ENCODE data around the gene NISCH.

The NISCH gene

DNA sequence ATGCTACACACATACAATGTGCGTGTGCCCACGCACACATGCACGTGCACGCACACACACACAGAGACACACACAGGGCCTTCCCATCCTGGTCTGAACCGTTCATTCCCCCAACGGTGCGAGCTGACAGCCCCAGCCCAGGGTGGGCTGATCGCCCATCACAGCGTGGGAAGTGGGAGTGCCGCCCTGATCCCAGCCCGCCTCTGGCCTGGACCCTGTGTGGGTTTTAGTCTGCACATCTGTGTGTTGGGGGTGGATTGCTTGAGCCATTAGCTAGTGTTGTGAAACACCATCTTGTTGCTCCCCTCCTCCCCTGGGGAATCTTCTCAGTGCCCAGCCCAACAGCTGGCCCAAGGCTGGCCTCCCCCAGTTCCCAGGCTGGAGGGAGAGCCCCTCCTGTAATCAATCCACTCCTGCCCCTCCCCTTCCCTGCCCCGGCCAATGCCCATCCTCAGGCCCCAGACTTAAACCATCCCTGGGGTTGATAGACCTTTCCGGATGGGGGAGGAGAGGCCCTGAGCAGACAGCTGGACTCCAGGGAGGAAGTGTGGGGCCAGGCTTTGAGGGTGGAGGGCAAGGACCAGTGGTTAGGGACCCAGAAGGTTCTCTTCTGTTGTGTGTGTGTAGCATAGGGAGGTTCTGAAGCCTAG, 18.8 kb upstream of the NISCH start:
- peak; percentile 32 for DNase-seq

DNA sequence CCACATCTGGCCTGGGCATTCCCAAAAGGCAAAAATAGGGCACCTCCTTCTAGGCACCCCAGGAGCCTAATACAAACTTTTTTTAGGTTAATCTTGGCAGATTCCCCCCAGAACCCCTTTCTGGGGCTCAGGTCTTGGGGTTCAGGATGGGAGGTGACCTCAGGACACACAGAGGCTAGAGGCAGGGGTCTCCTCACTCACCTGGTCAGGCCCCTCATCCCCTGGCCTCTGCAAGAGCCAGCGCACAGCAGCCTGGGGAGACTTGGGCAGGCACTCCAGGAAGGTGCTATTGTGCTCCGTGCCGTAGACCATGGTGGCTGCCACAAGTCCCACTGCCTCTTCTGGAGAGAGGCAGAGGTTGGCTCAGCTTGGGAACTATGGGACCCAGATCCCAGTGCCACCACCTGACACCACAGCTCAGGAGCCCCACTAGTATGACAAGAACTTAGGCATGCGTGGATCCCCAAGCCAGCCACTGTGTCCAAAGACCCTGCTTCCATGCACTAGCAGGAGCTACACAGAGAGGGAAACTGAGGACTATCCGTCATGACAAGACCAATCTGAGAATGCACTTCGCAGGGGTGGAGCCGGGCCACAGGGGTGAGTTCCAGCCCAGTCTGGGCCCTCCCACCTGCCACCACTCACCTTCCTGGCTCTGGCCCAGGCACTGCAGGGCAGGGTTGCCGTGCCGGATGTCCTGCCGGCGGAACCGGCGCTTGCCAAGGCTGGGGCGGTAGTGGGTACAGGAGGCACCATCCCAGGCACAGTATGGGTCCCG, 17.9 kb upstream of the NISCH start:
- no peak for DNase-seq

DNA sequence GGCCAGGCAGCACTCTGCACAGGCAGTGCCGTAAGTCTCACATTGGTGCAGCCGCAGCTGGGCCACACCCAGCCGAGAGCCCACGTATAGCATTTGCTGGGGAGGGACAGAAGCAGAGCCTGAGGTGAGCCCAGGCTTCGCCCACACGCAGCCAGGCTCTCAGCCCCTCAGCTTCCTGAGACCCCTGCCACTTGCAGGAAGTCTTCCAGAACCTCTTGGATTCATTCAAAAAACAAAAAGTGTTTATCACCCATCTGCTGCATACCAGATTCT, 17.4 kb upstream of the NISCH start:
- DNase-seq: no peak

DNA sequence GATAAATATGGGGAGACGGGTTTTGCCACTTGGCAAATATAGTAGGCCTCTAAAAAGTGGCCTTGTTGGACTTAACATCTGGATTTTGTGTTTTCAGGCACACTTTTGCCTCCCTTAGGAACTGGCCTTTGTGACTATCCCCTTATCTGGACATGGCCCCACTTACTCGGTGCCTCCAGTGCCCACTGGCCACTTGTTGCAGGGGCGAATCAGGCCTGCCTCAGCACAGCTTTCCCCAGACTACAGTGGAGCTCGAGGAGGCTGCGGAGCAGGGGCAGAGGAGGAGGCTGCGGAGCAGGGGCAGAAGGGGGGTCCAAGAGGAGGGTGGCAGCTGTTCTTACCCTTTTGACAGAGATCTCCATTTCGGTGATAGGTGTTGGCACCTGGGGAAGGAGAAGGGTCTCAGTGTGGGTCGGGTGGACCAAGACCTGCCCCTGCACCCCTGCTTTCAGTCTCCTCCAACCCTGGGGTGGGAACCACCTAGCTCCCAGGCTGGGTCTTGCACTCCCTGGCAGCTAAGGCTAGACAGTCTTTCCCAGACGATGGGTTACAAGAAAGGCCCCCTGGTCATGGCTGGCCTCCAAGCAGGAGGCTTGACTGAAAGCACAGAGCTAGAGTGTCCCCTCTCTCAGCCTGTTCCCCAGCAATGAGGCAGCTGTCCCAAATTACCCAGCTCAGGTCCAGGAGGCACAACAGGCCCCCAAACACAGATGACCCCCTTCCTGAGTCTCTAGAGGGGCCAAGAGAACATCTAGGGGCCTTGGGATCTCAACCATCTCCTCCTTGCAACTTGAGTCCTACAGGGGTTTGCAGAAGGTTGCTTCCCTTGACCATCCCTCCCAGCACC, 16.6 kb upstream of the NISCH start:
- no peak for DNase-seq

DNA sequence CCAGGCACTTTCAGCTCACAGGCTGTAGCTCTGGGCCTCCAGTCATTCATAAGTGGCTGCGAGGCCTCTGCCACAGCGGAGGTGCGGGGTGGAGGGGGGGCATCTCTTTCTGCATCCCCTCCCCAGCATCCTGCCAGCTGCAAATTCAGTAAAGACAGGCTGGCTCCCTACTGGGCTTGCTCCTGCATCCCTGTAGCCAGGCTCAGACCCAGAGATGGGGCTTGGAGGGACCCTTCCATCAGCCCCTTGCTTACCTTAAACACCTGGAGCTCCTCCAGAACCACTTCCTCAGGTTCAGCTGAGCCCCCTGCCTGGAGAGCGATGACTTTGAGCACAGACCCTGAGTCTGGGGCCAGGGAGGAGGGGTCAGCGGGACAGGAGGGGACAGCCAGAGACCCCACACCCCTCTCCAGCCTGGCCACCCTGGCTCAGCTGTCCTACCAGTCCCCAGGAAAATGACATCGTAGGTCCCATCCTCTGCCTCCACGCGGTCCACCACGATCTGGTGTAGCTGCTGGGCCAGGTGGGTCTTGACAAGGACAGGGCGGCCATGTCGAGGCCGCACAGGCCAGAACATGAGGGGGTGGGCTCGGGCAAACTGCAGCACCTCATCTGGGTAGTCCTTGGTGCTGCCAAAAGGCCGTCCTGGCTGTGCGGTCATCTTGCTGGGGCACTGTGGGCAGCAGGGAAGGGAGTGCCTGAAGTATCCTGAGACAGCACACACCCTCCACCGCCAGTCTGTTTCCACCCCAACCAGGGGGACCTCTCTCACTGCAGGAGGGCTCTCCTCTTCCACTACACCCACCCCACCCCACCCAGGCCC, 15.8 kb upstream of the NISCH start:
- DNase-seq: no peak

DNA sequence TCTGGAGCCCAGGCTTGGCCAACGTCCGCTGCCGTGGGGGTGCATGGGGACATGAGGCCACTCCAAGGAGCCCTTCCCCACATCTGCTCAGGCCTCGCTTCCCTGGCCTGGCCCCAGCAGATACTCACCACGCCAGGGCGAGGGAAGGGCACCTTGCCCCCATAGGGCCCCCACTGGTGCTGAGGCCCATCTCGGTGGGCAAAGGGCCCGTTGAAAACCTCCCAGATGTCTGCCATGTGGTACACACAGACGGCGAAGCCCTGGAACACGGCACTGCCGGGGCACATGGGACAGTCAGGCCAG, 15.2 kb upstream of the NISCH start:
- DNase-seq: no peak

DNA sequence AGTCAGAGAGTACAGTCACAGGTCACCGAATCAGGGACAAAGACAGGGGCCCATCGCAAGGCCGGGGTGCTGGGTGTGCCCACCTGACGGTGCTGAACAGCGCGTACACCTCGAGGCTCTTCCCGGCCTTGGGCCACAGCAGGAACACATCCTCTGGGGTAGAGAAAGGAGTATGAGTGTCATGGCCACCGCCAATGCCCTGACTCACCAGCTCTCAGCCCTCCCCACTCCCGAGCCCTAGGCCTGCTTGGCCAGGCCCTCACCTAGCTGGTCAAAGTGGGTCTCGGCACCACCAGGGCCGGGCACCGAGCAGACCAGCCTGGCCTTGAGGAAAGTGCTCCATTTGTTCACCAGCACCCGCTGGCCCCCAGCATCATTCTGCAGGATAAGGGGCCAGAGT, 14.7 kb upstream of the NISCH start:
- no peak for DNase-seq

DNA sequence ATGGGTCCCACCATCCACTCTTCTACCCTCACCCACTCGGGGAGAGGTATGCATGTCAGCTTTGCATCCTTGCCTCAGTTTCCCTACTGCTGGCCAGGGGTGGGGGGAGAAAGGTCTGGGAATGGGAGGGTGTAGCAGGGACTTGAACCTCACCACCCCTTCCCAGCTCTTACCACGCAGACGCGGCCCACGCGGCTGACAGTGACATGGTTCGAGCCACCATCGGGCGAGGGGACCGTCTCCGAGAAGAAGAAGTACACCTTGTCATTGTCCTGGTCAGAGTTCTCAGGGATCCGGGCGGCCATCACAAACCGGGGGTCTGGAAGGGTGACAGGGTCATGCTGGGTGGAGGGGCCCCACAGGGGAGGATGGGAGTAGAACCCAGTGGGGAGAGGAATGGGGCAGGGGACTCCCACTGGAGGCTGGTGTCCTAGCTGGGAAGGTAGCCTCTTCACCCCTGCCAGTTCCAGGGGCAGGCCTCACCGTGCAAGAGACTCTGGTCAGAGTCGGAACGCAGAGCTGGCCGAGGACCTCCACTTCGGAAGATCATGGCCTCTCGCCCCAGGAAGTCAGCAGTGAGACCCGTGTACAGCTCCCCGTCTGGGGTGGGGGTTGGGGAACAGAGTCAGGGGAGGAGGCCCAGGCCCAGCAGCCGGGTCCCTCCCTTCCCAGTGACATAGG, 14.2 kb upstream of the NISCH start:
- DNase-seq: no peak

DNA sequence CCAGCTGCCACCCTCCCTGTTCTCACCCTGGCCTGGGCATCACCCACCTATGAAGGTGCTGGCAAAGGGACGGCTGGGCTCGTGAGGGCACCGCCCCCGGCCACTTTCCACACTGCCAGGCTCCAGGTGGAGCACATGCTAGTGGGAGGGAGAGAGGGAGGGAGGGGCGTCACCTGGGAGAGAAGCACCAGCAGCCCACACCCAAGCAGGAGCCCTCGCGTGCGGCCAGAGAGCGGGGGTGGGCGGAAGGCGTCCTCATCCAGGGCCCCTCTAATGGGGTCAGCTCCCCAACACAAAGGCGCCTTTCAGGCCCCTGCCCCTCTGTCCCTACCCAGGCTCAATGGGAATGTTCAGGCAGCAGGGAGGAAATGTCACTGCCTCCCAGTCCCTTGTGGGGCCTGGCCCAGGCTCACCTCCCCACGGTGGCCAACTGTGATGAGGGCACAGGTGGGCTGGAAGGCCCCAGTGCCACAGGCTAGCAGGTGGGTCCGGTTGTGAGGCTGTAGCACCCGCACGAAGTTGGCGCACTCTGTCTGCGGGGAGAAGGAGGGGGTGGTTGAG, 13.6 kb upstream of the NISCH start:
- DNase-seq: no peak

DNA sequence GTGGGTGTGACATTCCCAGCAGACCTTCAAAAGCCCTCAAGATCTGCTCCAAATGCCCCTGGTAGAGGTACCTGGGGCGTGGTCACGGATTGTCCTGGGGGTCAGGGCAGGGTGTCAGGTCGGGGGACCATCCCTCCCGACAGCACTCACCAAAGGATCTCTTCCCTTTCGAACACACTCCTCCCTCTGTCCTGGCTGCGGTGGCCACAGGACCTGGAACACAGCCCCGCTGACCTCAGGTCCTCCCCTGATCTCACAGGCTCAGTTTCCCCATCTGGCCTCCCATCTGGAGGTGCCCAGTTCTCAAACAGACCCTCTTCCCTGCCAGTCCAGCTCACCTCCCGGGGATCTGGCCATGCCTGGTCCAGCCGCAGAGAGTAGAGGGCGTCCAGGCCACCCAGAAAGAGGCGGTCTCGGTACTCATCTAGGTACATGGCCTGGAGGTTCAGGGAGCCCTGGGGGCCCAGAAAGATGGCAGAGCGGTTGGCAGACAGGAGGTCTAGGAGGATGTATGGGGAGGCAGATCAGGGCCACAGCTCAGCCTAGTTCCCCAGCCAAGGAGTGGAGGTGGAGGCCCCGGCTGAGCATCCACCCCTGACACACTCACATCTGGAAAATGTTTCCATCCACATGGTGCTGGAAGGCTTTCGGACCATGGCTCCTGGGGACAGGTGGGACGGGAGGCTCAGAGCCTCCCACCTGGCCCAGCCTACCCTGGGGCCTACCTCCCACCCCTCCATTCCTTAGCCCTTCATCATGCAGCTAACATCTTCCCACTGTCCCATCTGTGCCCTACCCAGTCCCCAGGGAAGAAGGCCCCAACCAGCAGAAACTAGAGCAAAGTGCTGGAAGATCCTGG, 12.8 kb upstream of the NISCH start:
- no peak for DNase-seq

DNA sequence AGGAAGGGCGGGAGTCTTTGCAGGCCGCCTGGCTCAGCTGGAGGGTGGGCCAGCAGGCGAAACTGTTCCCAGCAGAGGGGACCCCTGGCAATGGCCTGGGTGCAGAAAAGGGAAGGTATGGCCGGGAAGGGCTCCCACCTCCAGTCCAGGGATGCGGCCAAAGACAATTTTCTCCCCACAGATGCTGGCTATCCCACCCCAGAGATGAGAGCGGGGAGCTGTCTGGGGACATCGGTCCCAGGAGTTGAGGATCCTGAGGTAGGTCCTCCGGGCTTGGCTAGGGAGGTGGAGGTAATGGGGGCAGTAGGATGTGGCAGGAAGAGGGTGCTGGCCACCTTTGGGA, 12.2 kb upstream of the NISCH start:
- no peak for DNase-seq

DNA sequence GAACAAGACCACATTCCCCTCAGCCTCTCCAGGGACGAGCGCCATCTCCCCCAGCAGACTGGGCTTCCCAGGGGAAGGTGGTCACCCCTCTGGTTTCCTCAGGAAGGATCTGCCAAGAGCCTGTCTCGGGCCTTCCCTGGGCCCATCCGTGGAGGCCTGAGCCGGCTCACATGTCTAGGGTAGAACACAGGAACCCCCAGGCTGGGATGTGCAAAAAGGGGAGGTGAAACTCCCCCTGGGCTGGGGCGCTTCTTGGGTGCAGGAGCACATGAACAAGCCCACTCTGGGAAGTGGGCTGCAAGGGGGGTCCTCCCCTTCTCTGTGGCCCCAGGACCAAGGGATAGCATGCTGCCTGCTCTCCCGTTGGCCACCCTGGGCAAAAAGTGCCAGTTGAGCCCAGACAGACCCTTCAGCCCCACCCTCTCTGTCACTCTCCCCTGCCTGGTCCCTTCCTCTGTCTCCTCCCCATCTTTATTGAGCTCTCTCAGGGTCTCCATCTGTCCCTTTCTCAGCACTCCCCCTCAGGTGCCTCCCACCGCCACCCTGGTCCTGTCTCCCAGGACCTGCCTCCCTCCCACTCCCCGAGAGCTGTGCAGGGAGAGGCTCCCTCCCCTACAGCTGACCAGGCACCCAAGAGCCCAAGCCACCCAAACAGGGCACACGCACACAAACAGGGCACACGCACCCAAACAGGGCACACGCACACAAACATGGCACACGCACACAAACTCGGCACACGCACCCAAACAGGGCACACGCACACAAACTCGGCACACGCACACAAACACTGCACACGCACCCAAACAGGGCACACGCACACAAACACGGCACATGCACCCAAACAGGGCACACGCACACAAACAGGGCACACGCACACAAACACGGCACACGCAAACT, 11.4 kb upstream of the NISCH start:
- DNase-seq: no peak

DNA sequence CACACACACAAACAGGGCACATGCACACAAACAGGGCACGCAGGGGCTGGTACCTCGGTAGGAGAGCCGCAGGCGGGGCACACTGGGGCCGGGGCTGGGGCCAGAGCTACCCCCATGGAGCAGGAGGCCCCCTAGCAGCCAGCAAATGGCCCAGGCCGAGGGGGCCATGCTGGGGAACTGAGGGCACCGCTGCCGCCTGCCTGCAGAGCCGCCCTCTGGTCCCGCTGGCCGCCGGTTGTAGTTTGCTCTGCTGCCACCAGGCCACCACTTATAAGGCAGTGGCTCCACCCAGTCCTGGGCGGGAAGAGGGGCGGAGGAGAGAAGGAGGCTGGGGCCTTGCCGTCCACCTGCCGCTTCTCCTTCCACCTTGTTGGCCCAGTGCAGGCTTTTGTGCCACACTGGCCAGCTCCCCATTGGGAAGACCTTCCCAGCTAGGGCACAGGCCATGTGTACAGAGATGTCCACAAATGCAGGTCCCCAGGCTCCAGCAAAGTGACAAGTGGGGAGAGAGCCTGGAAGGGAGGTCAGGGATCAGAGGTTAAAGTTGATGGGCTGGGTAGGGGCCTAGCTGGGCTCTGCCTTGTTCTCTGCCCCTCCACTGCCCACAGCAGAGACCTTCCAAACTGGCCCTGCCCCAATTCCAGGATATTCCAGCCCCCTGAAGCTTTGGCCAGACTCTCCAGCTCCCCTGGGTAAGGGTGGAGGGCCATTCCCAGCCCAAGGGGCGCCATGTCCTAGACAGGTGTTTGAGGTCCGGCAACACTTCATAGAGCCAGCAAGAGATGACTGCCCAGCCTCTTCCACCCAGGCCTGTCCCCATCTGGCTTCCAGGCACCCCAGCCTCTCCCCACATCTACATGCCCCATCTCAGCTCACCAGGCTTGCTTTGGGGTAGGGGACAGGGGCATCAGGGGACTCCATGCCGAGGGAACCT, 10.3 kb upstream of the NISCH start, which contains the start of gene SEMA3G:
Gene SEMA3G, minus strand, starts transcription at position 244 of the 934 bp plus-strand sequence. Its CDS starts 76 bp downstream, at position 168.
- DNase-seq: peak; percentile 18

DNA sequence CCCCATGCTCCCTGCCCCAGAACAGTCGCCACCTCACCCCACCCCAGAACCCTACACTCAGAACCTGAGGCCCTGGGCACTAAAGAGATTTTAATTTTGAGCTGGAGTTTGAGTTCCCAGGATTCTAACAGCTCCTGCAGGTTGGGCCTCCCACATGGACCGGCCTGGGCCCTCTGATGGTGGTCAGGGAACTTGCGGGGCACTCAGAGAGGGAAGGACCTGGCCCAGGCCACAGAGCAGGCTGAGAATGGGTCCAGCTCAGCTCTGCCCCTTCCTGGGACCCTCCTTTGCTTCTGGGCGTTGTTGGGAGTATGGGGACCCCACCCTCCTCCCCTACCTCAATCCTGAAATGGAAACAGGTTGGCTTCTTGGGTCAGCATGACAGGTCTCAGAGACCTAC, 9.4 kb upstream of the NISCH start:
- no peak for DNase-seq

DNA sequence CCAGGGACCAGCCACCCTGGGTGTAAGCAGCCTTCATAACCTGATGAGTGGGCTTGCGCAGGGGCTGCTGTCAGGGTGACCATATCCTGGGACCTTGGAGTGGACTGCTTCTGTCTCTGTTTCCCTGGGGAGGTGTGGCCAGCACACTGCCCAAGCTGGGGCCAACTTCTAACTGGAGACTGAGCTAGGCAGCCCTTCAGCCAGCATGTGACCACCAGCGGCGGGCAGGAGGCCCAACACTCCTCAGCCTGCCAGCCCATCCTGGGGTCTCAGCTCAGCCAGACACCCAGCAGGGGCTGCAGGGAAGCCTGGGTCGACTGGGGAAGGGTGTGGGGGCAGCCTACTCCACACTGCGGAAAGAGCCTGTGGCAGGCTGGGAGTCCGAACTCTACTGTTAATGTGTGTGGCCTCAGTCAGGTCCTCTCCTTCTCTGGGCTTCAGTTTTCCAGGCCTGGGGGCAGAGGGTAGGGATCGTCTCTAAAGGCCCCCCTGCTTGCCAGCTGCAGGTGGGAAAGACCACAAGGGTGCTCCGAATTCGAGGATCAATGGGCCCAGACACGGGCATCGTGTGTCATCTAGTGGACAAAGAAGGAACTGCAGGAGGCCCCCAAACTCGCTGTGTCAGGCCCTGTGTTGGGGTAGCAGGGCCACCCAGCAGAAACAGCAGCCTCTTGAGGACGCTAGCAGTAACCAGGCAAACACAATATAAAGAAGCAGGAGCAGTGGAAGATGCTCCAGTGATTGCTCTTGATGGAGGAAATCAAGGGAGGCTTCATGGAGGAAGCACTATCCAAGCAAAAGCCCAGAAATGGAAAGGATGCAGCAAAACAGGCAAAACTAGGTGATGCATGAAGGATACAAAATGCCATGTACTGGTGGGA, 8.5 kb upstream of the NISCH start:
- DNase-seq: peak; percentile 49

DNA sequence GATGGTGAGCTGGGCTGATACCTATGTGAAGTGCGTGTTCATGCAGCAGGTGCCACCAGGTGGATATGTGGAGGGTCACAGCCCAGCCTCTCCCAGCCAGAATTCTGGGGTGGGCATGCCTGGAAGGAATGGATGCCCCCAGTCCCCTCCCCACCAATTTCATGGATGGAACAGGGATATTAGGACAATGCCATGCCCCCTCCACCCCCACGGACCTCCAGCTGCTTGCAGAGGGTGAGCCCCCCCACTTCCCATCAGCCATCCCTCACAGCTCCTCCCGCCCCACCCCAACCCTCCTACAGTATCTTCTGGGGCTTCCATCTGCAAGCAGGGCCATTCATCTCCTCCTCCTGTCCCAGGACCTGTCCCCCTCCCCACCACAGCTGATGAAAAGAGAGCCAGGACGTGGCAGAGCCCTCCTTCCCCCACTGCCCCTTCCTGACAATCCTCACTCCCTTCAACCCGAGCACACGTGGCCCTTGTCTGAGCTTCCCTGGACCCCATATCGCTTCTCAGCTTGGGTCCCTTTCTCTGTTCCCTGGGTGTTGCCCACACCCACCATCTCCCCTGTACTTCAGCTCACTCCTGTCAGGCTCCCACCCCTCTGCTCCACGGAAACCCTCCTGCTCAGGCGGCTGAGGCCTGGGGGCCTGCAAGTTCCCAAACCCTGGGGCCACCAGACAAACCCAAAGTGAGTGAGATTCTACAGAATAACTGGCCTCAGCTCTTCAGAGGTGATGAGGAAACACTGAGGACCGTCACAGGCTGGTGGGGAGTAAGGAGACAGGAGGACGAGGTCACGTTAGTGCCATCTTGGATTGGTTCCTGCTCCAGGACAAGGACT, 7.7 kb upstream of the NISCH start:
- no peak for DNase-seq

Measured in fibroblast of skin of right quadriceps (primary cell).